ENCODE measurements around the gene TMSB10. TPM values are rescaled to one million over a fixed set of nuclear protein-coding genes. Genes with fewer than 3 reads are reported as not detected.
"Not testable (repeated sequence)": the region's sequence is repeated elsewhere in the genome, so short reads cannot be mapped to it uniquely, and the experiment has no call there.

The TMSB10 gene
- polyA plus RNA-seq (ENCODE audit: insufficient read length), result 1,153 TPM

DNA sequence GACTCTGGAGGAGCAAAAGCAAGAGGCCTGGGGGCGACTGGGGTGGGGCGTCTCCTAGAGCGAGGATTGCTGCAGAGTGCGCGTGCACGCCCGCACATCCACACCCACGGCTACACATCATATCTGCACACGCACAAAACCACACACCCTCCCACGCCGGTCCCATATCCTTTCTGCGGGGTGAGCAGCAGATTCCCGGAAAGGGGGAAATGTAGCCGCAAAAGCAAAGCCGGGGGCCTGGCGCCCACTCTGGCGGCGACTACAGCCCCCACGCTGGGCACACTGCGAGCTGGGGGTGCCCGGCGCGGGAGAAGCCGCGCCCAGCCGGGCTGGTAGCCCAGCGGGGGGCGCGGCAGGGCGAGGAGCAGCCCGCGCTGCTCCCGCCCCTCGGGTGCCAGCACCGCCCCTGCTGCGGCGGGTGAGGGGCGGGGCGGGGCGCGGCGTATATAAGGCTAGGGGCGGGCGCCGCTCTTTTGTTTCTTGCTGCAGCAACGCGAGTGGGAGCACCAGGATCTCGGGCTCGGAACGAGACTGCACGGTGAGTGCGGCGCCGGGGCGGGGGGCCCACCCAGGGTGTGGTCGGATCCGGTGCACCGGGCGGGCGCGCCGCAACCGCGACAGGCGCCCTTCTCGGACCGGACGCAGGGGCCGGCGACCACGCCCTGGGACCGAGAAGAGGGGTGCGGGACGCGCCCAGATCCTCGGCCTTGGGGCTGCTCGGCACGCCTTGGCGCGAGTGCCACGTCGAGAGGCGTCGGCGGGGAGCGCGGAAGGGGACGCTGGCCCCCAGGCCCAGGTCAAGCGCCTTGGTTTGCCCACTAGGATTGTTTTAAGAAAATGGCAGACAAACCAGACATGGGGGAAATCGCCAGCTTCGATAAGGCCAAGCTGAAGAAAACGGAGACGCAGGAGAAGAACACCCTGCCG lies at the start of gene TMSB10:
Gene TMSB10, plus strand, starts transcription at position 476 of the 927 bp plus-strand sequence.
- DNase-seq, result peak; percentile 86

DNA sequence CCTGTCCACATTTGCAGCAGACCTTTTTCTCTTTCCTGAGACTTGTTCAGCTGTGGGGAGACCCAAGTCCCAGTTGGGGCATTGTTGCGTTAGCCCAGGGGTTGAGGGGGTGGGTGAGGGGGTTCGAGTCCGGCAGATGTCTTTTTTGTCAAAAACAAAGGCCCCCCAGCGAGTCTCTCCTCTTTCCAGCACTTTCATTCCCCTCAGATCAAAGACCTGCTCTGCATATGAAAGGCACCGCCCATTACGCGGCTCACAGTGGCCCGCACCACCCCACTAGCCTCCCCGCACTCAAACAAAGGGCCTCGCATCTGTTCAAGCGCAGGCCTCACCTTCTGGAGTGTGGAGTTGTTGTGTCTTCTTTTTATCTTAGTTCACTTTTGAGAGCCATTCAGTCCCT lies 49.7 kb upstream of the TMSB10 start:
- DNase-seq, result no peak

DNA sequence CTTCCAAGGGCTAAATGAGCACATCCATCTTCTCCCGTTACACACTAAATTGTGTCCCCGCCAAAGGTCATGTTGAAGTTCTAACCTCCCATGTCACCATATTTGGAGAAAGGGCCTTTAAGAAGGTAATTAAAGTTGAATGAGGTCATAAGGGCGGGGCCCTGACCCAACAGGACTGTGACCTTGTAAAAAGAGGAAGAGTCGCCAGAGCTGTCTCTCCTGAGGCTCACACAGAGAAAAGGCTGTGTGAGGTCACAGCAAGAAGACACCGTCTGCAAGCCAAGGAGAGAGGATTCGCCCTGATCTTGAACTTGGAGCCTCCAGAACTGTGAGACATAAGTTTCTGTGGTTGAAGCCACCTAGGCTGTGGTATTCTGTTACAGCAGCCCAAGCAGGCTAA lies 48.7 kb upstream of the TMSB10 start:
- DNase-seq, result no peak

DNA sequence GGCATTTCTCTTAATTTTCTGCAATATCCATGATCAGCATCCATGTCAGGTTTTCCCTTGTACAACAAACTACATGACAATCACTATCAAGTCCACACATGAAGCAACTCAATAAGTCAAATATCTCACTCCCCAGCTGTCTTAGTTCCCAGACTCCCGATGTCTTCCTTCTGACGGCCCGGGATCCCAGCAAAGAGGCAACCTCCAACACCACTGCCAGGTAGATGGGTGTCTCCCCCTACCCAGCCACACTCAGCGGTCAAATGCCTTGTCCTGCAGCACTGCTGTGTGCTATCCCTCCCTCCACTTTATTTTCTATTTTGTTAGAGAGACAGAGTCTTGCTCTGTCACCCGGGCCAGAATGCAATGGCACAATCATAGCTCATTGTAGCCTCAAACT lies 47.9 kb upstream of the TMSB10 start:
- no peak for DNase-seq

DNA sequence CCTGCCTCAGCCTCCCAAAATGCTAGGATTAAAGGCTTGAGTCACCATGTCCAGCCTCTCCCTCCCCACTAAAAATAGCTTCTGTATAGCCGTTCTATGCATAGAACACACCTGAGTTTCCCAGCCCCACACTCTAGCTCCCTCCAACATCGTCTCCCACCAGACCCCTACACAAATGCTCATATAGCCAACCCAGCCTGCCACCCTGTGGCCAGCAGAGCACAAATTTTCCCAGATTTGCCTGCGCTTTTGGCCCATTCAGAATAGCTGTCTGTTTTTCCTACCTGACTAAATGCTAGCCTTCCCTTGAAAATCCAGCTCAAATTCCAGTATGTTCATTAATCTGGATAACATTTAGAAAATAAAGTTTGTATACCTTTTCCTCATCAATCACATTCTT lies 47.3 kb upstream of the TMSB10 start:
- no peak for DNase-seq

DNA sequence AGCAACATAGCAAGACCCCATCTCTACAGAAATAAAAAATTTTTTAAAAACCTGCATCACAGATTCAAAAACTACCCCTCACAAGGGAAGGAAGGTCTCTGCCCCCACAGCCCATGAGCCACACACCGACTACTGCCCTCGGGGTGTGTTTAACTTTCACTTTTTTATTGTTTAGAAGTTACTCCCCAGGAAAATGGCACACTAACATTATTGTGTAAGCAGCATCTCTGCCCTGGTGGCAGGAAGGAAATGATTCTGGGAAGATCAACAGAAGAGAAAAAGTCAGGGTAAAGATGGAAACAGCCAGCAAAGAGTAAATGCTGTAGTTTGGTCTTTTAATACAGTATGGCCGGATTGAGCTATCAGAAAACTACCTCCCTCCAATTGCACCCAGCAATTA lies 46.5 kb upstream of the TMSB10 start:
- DNase-seq, result no peak

DNA sequence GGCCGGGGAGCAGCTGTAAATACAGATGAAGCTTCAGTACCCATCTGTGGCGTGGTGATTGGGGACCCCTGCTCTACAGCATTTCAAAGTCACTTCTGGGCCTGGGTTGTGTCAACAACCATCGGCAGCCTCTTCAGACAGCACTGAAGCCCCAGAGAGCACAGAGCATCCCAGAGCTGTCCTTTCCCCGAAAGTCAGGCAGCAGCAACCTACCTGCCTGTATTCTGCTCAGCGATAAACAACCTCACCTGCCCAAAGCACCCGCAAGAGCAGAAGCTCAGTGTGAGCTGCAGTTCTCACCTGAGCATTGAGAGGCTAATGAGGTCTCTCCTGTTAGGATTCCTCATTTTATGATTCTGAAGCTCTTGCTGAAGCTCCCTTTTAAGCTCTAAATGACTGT lies 43.9 kb upstream of the TMSB10 start:
- DNase-seq, result no peak

DNA sequence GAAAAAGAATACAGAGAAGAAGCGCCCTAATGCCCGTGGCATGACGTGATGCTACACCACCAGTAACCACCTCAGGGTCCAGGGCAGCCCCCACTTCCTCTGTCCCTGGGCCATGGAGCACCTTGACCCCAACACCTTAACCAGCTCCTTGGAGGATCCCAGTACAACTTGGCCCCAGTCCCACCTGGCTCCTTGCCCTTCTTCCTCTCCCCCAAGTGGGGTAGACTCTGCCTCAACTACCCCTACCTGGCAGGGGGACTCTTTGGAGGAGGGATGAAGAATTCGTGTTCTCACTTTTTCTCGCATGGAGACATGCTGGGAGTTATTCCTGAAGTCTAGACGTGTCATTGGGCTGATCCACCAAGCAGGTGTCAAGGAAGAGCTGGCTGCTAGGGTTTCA lies 43.5 kb upstream of the TMSB10 start:
- DNase-seq, result no peak

DNA sequence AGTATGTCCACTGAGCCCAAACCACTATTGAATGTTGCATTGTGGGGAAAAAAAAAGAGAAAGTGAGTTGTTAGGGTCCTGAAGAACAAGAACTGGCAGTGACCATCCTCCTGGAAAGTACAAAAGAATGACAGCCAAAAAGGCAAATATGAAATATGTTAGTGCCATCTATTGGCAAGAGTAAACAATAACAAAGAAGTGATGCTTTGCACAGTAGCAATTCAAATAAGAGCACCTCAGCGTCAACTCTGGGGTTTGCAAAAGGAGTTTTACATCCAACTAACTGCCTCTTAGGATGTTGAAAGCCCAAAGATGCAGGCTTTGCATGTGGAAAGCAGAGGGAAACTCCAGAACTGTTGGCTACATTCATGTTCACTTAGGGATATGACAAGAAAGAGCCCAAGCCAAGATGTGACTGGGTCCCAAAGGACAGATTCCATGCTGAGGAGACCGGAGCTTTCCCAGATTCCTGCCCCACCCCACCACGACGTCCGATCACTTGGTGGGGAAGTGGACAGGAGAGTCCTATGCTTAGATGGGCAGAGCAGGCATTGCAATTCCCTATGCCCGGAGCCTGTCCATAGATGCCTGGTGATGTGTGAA lies 40.2 kb upstream of the TMSB10 start:
- no peak for DNase-seq

DNA sequence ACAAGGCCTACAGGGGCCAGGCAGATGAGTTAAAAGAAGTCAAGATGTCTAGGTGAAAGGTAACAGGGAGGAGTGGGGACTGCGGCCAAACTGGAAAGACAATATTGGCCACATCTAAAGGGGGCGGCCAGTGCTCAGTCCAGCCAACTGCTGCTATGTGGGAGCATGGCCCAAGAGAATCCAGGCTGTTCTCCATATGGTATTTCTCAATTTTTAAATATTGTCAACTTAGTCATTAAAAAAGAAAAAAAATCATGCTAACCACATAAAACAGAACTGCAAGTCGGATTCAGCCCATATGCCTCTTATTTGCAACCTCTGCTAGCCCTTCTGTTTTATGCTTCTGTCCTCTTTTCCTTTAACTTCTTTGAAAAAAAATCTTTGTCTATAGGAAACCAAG lies 39.3 kb upstream of the TMSB10 start:
- DNase-seq, result no peak

DNA sequence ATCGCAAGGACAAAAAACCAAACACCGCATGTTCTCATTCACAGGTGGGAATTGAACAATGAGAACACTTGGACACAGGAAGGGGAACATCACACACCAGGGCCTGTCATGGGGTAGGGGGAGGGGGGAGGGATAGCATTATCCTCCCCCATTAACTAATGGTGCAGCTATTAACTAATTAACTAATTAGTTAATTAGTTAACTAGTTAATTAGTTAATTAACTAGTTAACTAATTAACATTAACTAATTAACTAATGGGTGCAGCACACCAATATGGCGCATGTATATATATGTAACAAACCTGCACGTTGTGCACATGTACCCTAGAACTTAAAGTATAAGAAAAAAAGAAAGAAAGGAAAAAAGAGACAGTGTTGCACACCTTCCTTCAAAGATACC lies 37.1 kb upstream of the TMSB10 start:
- DNase-seq, result not testable (repeated sequence)

DNA sequence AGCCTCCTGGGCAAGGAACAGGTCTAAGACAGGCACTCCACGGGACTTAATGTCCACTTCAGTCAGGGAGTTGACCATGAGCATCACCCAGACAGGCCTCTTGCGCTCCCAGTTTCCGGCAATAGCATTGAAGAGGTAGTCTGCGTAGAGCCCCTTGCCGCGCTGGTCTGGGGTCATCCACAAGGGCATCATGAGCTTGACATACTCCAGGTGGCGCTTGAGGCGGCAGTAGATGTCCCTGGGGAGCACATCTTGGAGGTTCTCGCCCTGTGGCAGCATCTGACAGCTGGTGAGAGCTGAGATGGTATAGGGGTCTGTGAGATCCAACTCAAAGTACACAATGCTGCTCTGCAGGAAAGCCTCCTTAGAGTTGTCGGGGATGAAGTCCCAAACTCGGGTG lies 35.1 kb upstream of the TMSB10 start:
- DNase-seq, result no peak

DNA sequence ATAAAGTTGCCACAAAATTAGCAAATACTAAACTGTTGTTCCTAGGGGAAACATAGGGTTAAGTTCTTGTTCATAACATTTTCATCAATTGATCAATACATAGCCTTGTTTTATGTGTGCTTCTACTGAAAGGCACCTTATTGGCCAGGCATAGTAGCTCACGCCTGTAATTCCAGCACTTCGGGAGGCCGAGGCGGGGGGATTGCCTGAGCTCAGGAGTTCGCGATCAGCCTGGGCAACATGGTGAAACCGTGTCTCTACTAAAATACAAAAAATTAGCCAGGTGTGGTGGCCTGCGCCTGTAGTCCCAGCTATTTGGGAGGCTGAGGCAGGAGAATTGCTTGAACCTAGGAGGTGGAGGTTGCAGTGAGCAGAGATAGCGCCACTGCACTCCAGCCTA lies 32.8 kb upstream of the TMSB10 start:
- DNase-seq, result not testable (repeated sequence)

DNA sequence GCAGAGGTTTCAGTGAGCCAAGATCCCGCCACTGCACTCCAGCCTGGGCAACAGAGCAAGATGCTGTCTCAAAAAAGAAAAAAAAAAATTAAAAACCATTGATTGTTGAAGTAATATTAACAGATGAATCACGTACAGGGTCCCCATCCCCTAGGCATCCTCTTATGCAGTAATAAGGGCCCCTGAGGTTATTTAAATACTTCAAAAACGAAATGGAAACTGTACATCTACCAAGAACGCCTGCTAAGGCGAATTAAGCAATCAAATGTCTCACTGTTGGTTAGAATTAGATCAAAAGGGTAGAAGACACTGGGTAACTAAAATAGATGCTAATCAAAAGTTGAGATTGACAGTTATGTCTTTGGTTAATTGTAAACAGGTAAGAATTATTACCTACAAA lies 32.1 kb upstream of the TMSB10 start:
- DNase-seq, result no peak

DNA sequence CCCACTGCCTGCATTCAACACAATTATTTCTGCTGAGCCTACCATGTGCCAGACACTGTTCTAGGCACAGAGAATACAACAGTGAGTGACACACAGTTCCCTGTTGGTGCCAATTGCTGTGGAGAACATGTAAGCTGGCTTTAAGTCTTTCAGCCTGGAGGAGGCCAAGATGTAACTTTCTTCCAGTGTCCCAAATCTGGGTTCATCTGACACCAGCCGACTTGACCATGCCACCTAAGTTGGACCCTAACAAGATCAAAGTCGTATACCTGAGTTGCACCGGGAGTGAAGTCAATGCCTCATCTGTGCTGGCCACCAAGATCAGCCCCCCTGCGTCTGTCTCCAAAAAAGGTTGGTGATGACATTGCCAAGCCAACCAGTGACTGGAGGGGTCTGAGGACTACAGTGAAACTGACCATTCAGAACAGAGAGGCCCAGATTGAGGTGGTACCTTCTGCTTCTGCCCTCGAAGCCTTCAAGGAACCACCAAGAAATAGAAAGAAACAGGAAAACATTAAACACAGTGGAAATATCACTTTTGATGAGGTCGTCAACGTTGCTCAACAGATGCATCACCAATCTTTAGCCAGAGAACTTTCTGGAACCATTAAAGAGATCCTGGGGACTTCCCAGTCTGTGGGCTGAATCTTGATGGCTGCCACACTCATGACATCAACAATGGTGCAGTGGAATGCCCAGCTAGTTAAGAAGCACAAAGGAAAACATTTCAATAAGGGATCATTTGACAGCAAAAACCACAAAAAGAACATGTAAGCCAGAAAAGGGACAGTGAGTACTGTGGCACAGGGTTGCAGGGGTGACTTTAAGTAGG lies 30.9 kb upstream of the TMSB10 start:
- no peak for DNase-seq

DNA sequence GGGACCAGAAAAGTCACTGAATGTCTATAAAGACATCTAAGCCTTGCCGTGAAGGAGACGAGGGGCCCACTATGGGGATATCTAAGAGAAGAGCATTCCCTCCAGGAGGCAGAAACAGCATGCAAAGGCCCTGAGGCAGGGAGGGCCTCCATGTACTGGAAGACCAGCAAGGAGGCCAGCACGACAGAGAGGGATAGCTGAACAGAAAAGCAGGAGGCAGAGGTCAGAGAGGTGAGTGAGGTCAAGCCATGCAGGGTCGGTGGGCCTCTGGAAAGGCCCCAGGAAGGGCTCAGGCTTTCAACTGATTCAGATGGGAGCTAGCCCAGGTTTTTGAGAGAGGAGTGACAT lies 30.3 kb upstream of the TMSB10 start:
- no peak for DNase-seq

DNA sequence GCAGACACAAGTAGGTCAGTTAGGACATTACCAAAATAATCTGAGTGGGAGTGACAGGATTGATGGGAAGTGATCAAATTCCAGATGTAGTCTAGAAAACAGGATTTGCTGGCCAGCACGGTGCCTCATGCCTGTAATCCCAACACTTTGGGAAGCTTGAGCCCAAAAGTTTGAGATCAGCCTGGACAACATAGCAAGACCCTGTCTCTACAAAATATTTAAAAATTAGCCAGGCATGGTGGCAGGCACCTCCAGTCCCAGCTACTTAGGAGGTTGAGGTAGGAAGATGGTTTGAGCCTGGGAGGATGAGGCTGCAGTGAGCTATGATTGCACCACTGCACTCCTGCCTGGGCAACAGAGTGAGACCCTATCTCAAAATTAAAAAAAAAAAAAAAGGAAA lies 29.8 kb upstream of the TMSB10 start:
- DNase-seq, result not testable (repeated sequence)

DNA sequence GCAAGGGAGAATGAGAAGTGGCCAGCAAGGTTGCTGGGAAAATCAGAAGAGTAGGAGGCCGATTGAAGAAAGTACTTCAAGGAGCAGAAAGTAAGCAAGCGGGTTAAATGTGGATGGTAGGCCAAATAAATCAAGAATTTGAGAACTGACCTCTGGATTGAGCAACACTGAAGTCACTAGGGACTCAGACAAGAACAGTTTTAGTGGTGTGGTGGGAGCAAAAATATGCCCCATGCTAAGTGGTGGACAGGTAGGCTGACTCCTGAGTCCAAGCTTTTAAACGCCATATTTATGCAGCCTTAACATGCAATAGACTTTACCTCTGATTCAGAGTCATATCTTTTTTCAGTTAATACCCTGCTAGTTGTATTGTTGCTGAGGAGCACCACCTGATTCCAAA lies 29.1 kb upstream of the TMSB10 start:
- no peak for DNase-seq

DNA sequence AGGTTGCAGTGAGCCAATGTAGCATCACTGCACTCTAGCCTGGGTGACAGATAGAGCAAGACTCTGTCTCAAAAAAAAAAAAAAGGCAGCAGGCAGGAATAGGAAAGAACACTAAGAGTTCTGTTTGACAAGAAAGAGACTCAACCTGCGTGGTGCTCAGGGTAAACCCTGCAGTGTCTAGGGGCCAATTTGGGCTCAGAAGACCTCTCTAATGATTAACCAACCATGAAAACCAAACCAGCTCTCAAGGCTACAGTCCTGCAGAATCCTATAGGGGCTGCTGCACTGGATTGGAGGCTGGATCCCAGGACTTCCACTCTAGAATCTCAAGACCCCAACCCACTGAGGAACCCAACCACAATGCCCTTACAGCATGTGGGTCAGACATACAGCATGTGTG lies 27.0 kb upstream of the TMSB10 start:
- no peak for DNase-seq

DNA sequence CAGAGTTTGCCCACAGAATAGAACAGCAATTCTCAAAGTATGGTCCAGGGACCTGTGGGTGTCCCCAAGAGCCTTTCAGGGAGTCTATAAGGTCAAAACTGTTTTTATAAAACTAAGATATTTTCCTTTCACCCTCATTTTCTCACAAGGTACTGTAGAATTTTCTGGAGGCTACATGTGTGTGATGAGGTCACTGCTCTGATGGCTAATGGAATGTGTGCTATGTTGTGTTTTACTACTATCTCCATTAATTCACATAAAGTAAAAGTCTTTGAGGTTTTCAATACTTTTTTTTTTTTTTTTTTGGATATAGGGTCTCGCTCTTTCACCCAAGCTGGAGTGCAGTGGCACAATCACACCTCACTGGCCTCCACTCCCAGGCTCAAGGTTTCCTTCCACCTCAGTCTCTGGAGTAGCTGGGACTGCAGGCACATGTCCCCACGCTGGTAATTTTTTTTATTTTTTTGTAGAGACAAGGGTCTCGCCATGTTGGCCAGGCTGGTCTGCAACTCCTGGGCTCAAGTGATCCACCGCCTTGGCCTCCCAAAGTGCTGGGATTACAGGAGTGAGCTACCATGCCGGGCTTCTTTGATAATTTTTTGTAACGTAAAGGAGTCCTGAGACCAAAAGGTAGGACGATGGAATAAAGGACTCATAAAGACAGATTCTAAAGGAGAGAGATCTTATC lies 26.4 kb upstream of the TMSB10 start:
- DNase-seq, result no peak

DNA sequence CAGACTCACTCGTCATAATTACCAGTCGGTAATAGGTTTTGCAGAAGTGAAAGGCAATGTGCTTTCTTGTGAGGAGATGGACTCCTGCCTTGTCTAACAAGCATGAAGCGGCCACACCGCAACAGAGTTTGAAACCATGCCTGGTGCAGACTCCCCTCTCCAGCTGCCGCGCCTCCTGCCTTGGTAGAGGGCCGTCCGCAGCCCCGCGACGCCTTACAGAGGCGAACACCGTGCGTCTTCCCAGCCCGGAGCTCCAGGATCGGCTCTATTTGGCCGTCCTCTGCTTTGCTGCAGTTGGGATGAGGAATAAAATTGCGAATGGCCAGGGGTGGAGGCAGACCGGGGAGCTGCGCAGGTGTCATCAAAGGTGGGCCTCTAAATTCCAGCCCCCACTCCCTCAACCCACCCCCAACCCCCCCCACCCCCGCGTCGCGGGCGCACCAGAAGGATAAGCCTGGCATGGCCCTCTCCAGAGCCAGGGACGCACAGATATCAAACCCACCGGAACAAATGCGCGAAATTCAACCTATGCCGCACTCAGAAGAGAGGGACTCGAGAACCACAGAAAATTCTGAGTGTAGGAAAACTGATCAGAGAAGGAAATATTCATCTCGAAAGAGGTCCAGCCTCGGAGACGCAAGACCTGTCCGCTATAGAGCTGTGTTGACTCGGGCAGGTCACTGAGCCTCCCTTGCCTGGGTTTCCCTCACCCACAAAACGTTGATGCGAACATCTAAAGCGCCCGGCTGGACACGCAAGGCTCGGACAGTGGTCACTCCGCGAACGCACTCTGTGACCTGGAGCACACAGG lies 25.7 kb upstream of the TMSB10 start:
- no peak for DNase-seq

DNA sequence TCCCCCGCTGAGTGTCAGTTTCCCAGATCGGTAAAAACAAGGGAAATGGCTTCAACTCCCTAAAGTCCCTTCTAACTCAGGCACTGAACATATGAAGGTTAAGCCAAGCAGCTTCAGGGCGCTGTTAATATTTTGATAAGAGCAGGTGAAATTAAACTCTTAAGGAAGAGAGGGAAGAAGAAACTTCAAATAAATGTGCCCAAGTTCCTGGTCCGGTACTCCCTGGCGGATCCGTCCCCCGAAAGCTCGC lies 25.1 kb upstream of the TMSB10 start:
- no peak for DNase-seq

All from hindlimb muscle (tissue), 1 donor.